ENCODE measurements around the gene HIP1R.
A peak's percentile ranks its signal among the peaks of the same experiment; 100 is the strongest.
"Not testable (repeated sequence)": the region's sequence is repeated elsewhere in the genome, so short reads cannot be mapped to it uniquely, and the experiment has no call there.

HIP1R gene

GRCh38 chr12:122793685-122794106 lies 41.6 kb upstream of the HIP1R start:
- no peaks in the 10 kb centered on the region for H3K27me3 ChIP-seq
- H3K4me1 ChIP-seq, result peaks cover 5% of the 10 kb centered on the region; the same call in 1 of the 2 replicates
- no peaks in the 10 kb centered on the region for H3K36me3 ChIP-seq
- TF ChIP-seq CTCF (IDR thresholded peaks at IDR 0.05; ENCODE audit: low read depth, low read length), result peak; percentile 75
- no peaks in the 10 kb centered on the region for H3K9me3 ChIP-seq
- no peak overlapping the region for H3K4me3 ChIP-seq (ENCODE audit: low read depth, low read length)
- DNase-seq, result no peak

- DNase-seq, result no peak
- no peaks in the 10 kb centered on the region for H3K4me1 ChIP-seq
- no peak overlapping the region for H3K4me3 ChIP-seq (ENCODE audit: low read depth, low read length)
- TF ChIP-seq CTCF (IDR thresholded peaks at IDR 0.05; ENCODE audit: low read depth, low read length), result no peak
- H3K36me3 ChIP-seq, result no peaks in the 10 kb centered on the region
- no peaks in the 10 kb centered on the region for H3K27me3 ChIP-seq
- no peaks in the 10 kb centered on the region for H3K9me3 ChIP-seq
These were observed 39.5 kb upstream of the HIP1R start for GRCh38 chr12:122795807-122796206.

- no peaks in the 10 kb centered on the region for H3K36me3 ChIP-seq
- no peak for TF ChIP-seq CTCF (IDR thresholded peaks at IDR 0.05; ENCODE audit: low read depth, low read length)
- H3K4me3 ChIP-seq (ENCODE audit: low read depth, low read length), result no peak overlapping the region
- no peaks in the 10 kb centered on the region for H3K27me3 ChIP-seq
- no peak for DNase-seq
- H3K9me3 ChIP-seq, result no peaks in the 10 kb centered on the region
- H3K4me1 ChIP-seq, result no peaks in the 10 kb centered on the region
These were observed 35.5 kb upstream of the HIP1R start for GRCh38 chr12:122799641-122800243.

- DNase-seq, result no peak
- Histone ChIP-seq H3K9me3 (no peaks in the 10 kb centered on the region), H3K27me3 (no peaks in the 10 kb centered on the region), H3K36me3 (no peaks in the 10 kb centered on the region), H3K4me3 (ENCODE audit: low read depth, low read length) (no peak overlapping the region), H3K4me1 (no peaks in the 10 kb centered on the region)
- TF ChIP-seq CTCF (IDR thresholded peaks at IDR 0.05; ENCODE audit: low read depth, low read length), result no peak
These were observed 31.3 kb upstream of the HIP1R start for GRCh38 chr12:122803937-122804336.

- H3K36me3 ChIP-seq; H3K4me1 ChIP-seq; H3K4me3 ChIP-seq (ENCODE audit: low read depth, low read length); H3K27me3 ChIP-seq; H3K9me3 ChIP-seq; DNase-seq: not testable (repeated sequence)
These were observed 30.3 kb upstream of the HIP1R start for GRCh38 chr12:122804957-122805356.

GRCh38 chr12:122807651-122808050 lies 27.6 kb upstream of the HIP1R start:
- Histone ChIP-seq H3K4me1 (no peaks in the 10 kb centered on the region), H3K27me3 (no peaks in the 10 kb centered on the region), H3K36me3 (no peaks in the 10 kb centered on the region), H3K9me3 (no peaks in the 10 kb centered on the region), H3K4me3 (ENCODE audit: low read depth, low read length) (no peak overlapping the region)
- no peak for DNase-seq
- no peak for TF ChIP-seq CTCF (IDR thresholded peaks at IDR 0.05; ENCODE audit: low read depth, low read length)

- Histone ChIP-seq H3K9me3 (no peaks in the 10 kb centered on the region), H3K27me3 (no peaks in the 10 kb centered on the region), H3K4me1 (no peaks in the 10 kb centered on the region), H3K4me3 (ENCODE audit: low read depth, low read length) (no peak overlapping the region), H3K36me3 (no peaks in the 10 kb centered on the region)
- TF ChIP-seq CTCF (IDR thresholded peaks at IDR 0.05; ENCODE audit: low read depth, low read length), result no peak
- DNase-seq, result no peak
These were observed 23.5 kb upstream of the HIP1R start for GRCh38 chr12:122811777-122812176.

Data from BE2C (cell line).